ENCODE data around the gene RHEB. TPM values are rescaled to one million over a fixed set of nuclear protein-coding genes. Genes with fewer than 3 reads are reported as not detected.

Gene RHEB
- total RNA-seq, 1 donor from 2014 or later: 135 TPM

- no peak for DNase-seq (ENCODE audit: missing footprints)
- intact Hi-C loops (cut with DNase I): no loop called here
- no peak for ATAC-seq
These were observed 34.6 kb downstream of the RHEB start for GRCh38 chr7:151484971-151485707.

GRCh38 chr7:151483711-151483983 is 36.0 kb downstream of the RHEB start:
- DNase-seq (ENCODE audit: missing footprints) (no peak), ATAC-seq (no peak)
- intact Hi-C loops (cut with DNase I): no loop called here

GRCh38 chr7:151482883-151483710 is 36.6 kb downstream of the RHEB start:
- no peak for ATAC-seq
- DNase-seq (ENCODE audit: missing footprints): no peak
- intact Hi-C loops (cut with DNase I): no loop called here

- DNase-seq (ENCODE audit: missing footprints) (no peak), ATAC-seq (peak; percentile 29)
- intact Hi-C loops (cut with DNase I): no loop called here
These were observed 37.8 kb downstream of the RHEB start for GRCh38 chr7:151481650-151482505.

- intact Hi-C loops (cut with DNase I): no loop called here
These were observed 41.8 kb downstream of the RHEB start for GRCh38 chr7:151477867-151478266.

GRCh38 chr7:151472644-151473380 is 46.9 kb downstream of the RHEB start:
- ATAC-seq: peak; percentile 62
- DNase-seq (ENCODE audit: missing footprints): no peak
- intact Hi-C loops (cut with DNase I): no loop called here

More at GRCh38 chr7:151477867-151478266, 41.8 kb downstream of the RHEB start:
- ATAC-seq (no peak), DNase-seq (ENCODE audit: missing footprints) (no peak)

GRCh38 chr7:151470711-151471110 is 49.0 kb downstream of the RHEB start:
- ATAC-seq (no peak), DNase-seq (ENCODE audit: missing footprints) (no peak)
- intact Hi-C loops (cut with DNase I): no loop called here

- ATAC-seq: no peak
- intact Hi-C loops (cut with DNase I): no loop called here
These were observed 50.4 kb downstream of the RHEB start for GRCh38 chr7:151469281-151469680.

GRCh38 chr7:151468217-151469018 is 51.3 kb downstream of the RHEB start:
- ATAC-seq (no peak), DNase-seq (ENCODE audit: missing footprints) (no peak)
- intact Hi-C loops (cut with DNase I): no loop called here

More at GRCh38 chr7:151469281-151469680, 50.4 kb downstream of the RHEB start:
- DNase-seq (ENCODE audit: missing footprints): no peak

- DNase-seq (ENCODE audit: missing footprints) (no peak), ATAC-seq (no peak)
- intact Hi-C loops (cut with DNase I): no loop called here
These were observed 54.5 kb downstream of the RHEB start for GRCh38 chr7:151465169-151465568.

GRCh38 chr7:151462306-151462779 is 57.4 kb downstream of the RHEB start:
- intact Hi-C loops (cut with DNase I): loop anchor here (5.0 kb wide), 2 partner anchors 55 to 295 kb away; partner anchors contain the start of gene RHEB
- ATAC-seq (no peak), DNase-seq (ENCODE audit: missing footprints) (no peak)

- DNase-seq (ENCODE audit: missing footprints) (no peak), ATAC-seq (no peak)
- intact Hi-C loops (cut with DNase I): loop anchor here (5.0 kb wide), 2 partner anchors 55 to 295 kb away; partner anchors contain the start of gene RHEB
These were observed 57.8 kb downstream of the RHEB start for GRCh38 chr7:151461942-151462230.

GRCh38 chr7:151461096-151461941 is 58.4 kb downstream of the RHEB start:
- ATAC-seq: no peak
- intact Hi-C loops (cut with DNase I): loop anchor here (5.0 kb wide), 2 partner anchors 56 to 296 kb away; partner anchors contain the start of gene RHEB

GRCh38 chr7:151460474-151460855 is 59.2 kb downstream of the RHEB start:
- no peak for DNase-seq (ENCODE audit: missing footprints)
- intact Hi-C loops (cut with DNase I): loop anchor here (5.0 kb wide), 2 partner anchors 57 to 297 kb away; partner anchors contain the start of gene RHEB
- ATAC-seq: peak; percentile 38

More at GRCh38 chr7:151461096-151461941, 58.4 kb downstream of the RHEB start:
- no peak for DNase-seq (ENCODE audit: missing footprints)

GRCh38 chr7:151459726-151460473 is 59.8 kb downstream of the RHEB start:
- DNase-seq (ENCODE audit: missing footprints) (peak; percentile 92), ATAC-seq (peak; percentile 87)
- intact Hi-C loops (cut with DNase I): loop anchor here (5.0 kb wide), 2 partner anchors 57 to 297 kb away; partner anchors contain the start of gene RHEB

- intact Hi-C loops (cut with DNase I): no loop called here
- DNase-seq (ENCODE audit: missing footprints): no peak
- no peak for ATAC-seq
These were observed 62.2 kb downstream of the RHEB start for GRCh38 chr7:151457534-151457933.
